Measurements from ENCODE around the gene LDB1. TPM values are rescaled to one million over a fixed set of nuclear protein-coding genes. Genes with fewer than 3 reads are reported as not detected.

The LDB1 gene
- total and polyA plus RNA-seq, 2 of the 13 experiments (the other 11 are each of a cell fraction or from before 2014, with no cell fraction given), result 17.2 to 45.5 TPM

GRCh38 chr10:102151774-102152544 lies 31.8 kb upstream of the LDB1 start, which contains the start of gene NOLC1 (continued):
- TF ChIP-seq PAX8 (CRISPR knock-in tag; IDR thresholded peaks at IDR 0.05; ENCODE audit: borderline replicate concordance) (no peak; the same call in 1 of the 2 replicates), WIZ (CRISPR knock-in tag; IDR thresholded peaks at IDR 0.05) (no peak), PRDM15 (CRISPR knock-in tag; IDR thresholded peaks at IDR 0.05) (no peak), PHF21A (CRISPR knock-in tag; IDR thresholded peaks at IDR 0.05) (no peak), TBP (CRISPR knock-in tag; IDR thresholded peaks at IDR 0.05) (0 out of 2 replicates have a peak, but pooled peaks have one; percentile 18), ARHGAP35 (CRISPR knock-in tag; IDR thresholded peaks at IDR 0.05; ENCODE audit: borderline replicate concordance) (peak; percentile 28; the same call in 1 of the 2 replicates), CREB3 (CRISPR knock-in tag; IDR thresholded peaks at IDR 0.05) (no peak), ZNF7 (CRISPR knock-in tag; IDR thresholded peaks at IDR 0.05) (no peak), ZNF501 (CRISPR knock-in tag; IDR thresholded peaks at IDR 0.05) (peak; percentile 95), MYC (CRISPR knock-in tag; IDR thresholded peaks at IDR 0.05; ENCODE audit: borderline replicate concordance) (peak; percentile 99), PHB2 (IDR thresholded peaks at IDR 0.05; ENCODE audit: partially characterized antibody) (no peak), ZNF780A (CRISPR knock-in tag; IDR thresholded peaks at IDR 0.05) (peak; percentile 77; the same call in 1 of the 2 replicates), ZNF652 (CRISPR knock-in tag; IDR thresholded peaks at IDR 0.05; ENCODE audit: borderline replicate concordance, low read depth) (0 out of 2 replicates have a peak, but pooled peaks have one; percentile 33), STAT5B (CRISPR knock-in tag; IDR thresholded peaks at IDR 0.05) (peak; percentile 75; the same call in 1 of the 2 replicates), CENPT (CRISPR knock-in tag; IDR thresholded peaks at IDR 0.05; ENCODE audit: low read depth) (no peak), CBX1 (IDR thresholded peaks at IDR 0.05; ENCODE audit: low read depth) (peak; percentile 67), ELF1 (CRISPR knock-in tag; IDR thresholded peaks at IDR 0.05) (peak; percentile 90), ATAD3A (CRISPR knock-in tag; IDR thresholded peaks at IDR 0.05) (no peak), RBFOX2 (IDR thresholded peaks at IDR 0.05; ENCODE audit: low read depth, low read length) (peak; percentile 92), ATF2 (CRISPR knock-in tag; IDR thresholded peaks at IDR 0.05) (peak; percentile 92), ZNF329 (CRISPR knock-in tag; IDR thresholded peaks at IDR 0.05; ENCODE audit: low read depth) (no peak; the same call in 1 of the 2 replicates), THAP7 (CRISPR knock-in tag; IDR thresholded peaks at IDR 0.05) (peak; percentile 47; the same call in 1 of the 2 replicates), NKX3-1 (CRISPR knock-in tag; IDR thresholded peaks at IDR 0.05) (no peak; the same call in 1 of the 2 replicates), ZNF441 (CRISPR knock-in tag; IDR thresholded peaks at IDR 0.05; ENCODE audit: borderline replicate concordance) (peak; percentile 48; the same call in 1 of the 2 replicates), HNRNPUL1 (IDR thresholded peaks at IDR 0.05; ENCODE audit: low read depth, low read length) (no peak)
